HCT116 (cell line): ENCODE data around the gene EPHA3. TPM values are rescaled to one million over a fixed set of nuclear protein-coding genes. Genes with fewer than 3 reads are reported as not detected.
"Not testable (repeated sequence)": the region's sequence is repeated elsewhere in the genome, so short reads cannot be mapped to it uniquely, and the experiment has no call there.

Experiments
- ATAC-seq: fragments of 200-7000 bp; cut with Tn5 transposase; 2 replicates; pipeline ENCODE4 v1.9.1; 2020; ENCODE audit warnings: mild to moderate bottlenecking, moderate library complexity
- BruUV-seq: library from RNA; stranded (reverse); fragments of 400-500 nt; replicated peaks from 2 replicates; lab custom pipeline; 2021; lab: Mats Ljungman, UMichigan
- CTCF ChIA-PET: fragments of 300-600 bp; sonication (Branson Sonifier 250); formaldehyde crosslinking; loops from one replicate; lab custom pipeline; 2021; ENCODE audit warnings: antibody characterized with exemption; lab: Charles Lee
- POLR2A ChIA-PET: fragments of 300-600, 350-600 bp; sonication (Branson Sonifier 250); formaldehyde crosslinking; loops from one replicate; lab custom pipeline; 2021; ENCODE audit warnings: antibody characterized with exemption; lab: Charles Lee
- RAD21 ChIA-PET, 2 experiments: fragments of 300-600 bp; sonication (Branson Sonifier 250); formaldehyde crosslinking; loops; one replicate each; lab custom pipeline; 2023; ENCODE audit warnings: low total read pairs in 2 of 2; ENCODE audit not compliant: uncharacterized antibody in 2 of 2, unreplicated experiment in 2 of 2, low non-redundant PET in 1 of 2; lab: Charles Lee
- DNase-seq: peaks from one replicate; pipeline ENCODE4 v3.0.0-alpha.2; 2010; ENCODE audit warnings: low read depth, low spot score
- H2AFZ ChIP-seq: fragments of 200-600 bp; shearing (Covaris generic), sonication (generic); 2 replicates; pipeline ENCODE4 v1.6.1; 2017; ENCODE audit warnings: low read depth, mixed run types, mixed read lengths, antibody characterized with exemption, low read length; ENCODE audit not compliant: poor library complexity, severe bottlenecking
- H3K27ac ChIP-seq: 2 replicates; pipeline ENCODE4 v1.5.1; 2012; ENCODE audit warnings: low read depth, low read length
- H3K27me3 ChIP-seq: fragments of 200-600 bp; sonication (generic); 2 replicates; pipeline ENCODE4 v1.6.1; 2016; ENCODE audit warnings: mixed run types, low read length, mixed read lengths; ENCODE audit not compliant: insufficient read depth
- H3K36me3 ChIP-seq, 2 experiments: fragments of 200-500 bp in 1 of 2; fragments of 200-600 bp in 1 of 2; sonication (Bioruptor generic) in 1 of 2; sonication (generic) in 1 of 2; 2 replicates each; pipeline versions ENCODE4 v1.5.1 to v1.6.1; 2014 to 2016; ENCODE audit warnings: low read length in 2 of 2, inconsistent platforms in 1 of 2, mixed read lengths in 1 of 2, mixed run types in 1 of 2; ENCODE audit not compliant: insufficient read depth in 2 of 2, control insufficient read depth in 1 of 2
- H3K4me1 ChIP-seq, 2 experiments: fragments of 200-600 bp in 1 of 2; sonication (generic) in 1 of 2; 2 replicates each; pipeline versions ENCODE4 v1.5.1 to v1.6.1; 2012 to 2017; ENCODE audit warnings: low read length in 2 of 2, inconsistent platforms in 1 of 2, mild to moderate bottlenecking in 1 of 2, mixed read lengths in 1 of 2, mixed run types in 1 of 2, moderate library complexity in 1 of 2; ENCODE audit not compliant: insufficient read depth in 2 of 2, control insufficient read depth in 1 of 2
- H3K4me2 ChIP-seq: fragments of 200-600 bp; sonication (generic); 2 replicates; pipeline ENCODE4 v1.6.1; 2017; ENCODE audit warnings: mixed run types, low read length, mixed read lengths
- H3K4me3 ChIP-seq, 2 experiments: fragments of 200-600 bp in 1 of 2; sonication (generic) in 1 of 2; replicated peaks in 1 of 2; 2 replicates each; pipeline ENCODE4 v1.5.1; 2011 to 2016; ENCODE audit warnings: low read length in 2 of 2, control low read depth in 1 of 2, low read depth in 1 of 2, mild to moderate bottlenecking in 1 of 2, mixed read lengths in 1 of 2, mixed run types in 1 of 2
- H3K79me2 ChIP-seq: fragments of 200-600 bp; sonication (generic); 2 replicates; pipeline ENCODE4 v1.6.1; 2017; ENCODE audit warnings: mild to moderate bottlenecking, mixed run types, low read length, moderate library complexity, mixed read lengths; ENCODE audit not compliant: insufficient read depth
- H3K9ac ChIP-seq: fragments of 200-600 bp; sonication (generic); 2 replicates; pipeline ENCODE4 v1.6.1; 2016; ENCODE audit warnings: low read length, mixed read lengths
- H3K9me2 ChIP-seq: fragments of 200-600 bp; sonication (generic), shearing (Covaris generic); 2 replicates; pipeline ENCODE4 v1.6.1; 2017; ENCODE audit warnings: mixed run types, mild to moderate bottlenecking, moderate library complexity; ENCODE audit not compliant: insufficient read depth
- H3K9me3 ChIP-seq, 2 experiments: fragments of 200-500 bp in 1 of 2; fragments of 200-600 bp in 1 of 2; sonication (Bioruptor generic) in 1 of 2; sonication (generic) in 1 of 2; 2 replicates each; pipeline ENCODE4 v1.6.1; 2014 to 2017; ENCODE audit warnings: low read length in 2 of 2, mixed read lengths in 2 of 2, inconsistent platforms in 1 of 2, low read depth in 1 of 2, mild to moderate bottlenecking in 1 of 2, mixed run types in 1 of 2, moderate library complexity in 1 of 2; ENCODE audit not compliant: control insufficient read depth in 1 of 2, insufficient read depth in 1 of 2
- H4K20me1 ChIP-seq: fragments of 200-600 bp; sonication (generic), shearing (Covaris generic); 2 replicates; pipeline ENCODE4 v1.6.1; 2017; ENCODE audit warnings: mixed run types, mild to moderate bottlenecking, moderate library complexity; ENCODE audit not compliant: insufficient read depth
- ATF3 ChIP-seq: IDR thresholded peaks from 2 replicates; pipeline ENCODE4 v1.6.1; 2012
- CEBPB ChIP-seq: IDR thresholded peaks from 2 replicates; pipeline ENCODE4 v1.6.1; 2012; ENCODE audit warnings: low read depth
- CTCF ChIP-seq, 3 experiments: fragments of 200-600 bp in 1 of 3; sonication (generic) in 1 of 3; IDR thresholded peaks in 2 of 3; conservative IDR thresholded peaks in 1 of 3; 2 replicates each; pipeline ENCODE4 v1.5.1; 2012 to 2017; ENCODE audit warnings: low read depth in 2 of 3, low read length in 2 of 3, antibody characterized with exemption in 1 of 3, borderline replicate concordance in 1 of 3, control low read depth in 1 of 3, mild to moderate bottlenecking in 1 of 3, mixed read lengths in 1 of 3, mixed run types in 1 of 3, moderate library complexity in 1 of 3; ENCODE audit not compliant: insufficient read depth in 1 of 3
- EZH2phosphoT487 ChIP-seq: fragments of 200-600 bp; IDR thresholded peaks from 2 replicates; pipeline ENCODE4 v1.6.1; 2018; ENCODE audit warnings: antibody characterized with exemption, borderline replicate concordance
- FOSL1 ChIP-seq: IDR thresholded peaks from 2 replicates; pipeline ENCODE4 v1.6.1; 2012; ENCODE audit warnings: low read depth
- JUND ChIP-seq: IDR thresholded peaks from 2 replicates; pipeline ENCODE4 v1.6.1; 2012
- POLR2AphosphoS5 ChIP-seq: IDR thresholded peaks from 2 replicates; pipeline ENCODE4 v1.6.1; 2011; ENCODE audit warnings: mild to moderate bottlenecking, low read depth, low read length, moderate library complexity
- RAD21 ChIP-seq: IDR thresholded peaks from 2 replicates; pipeline ENCODE4 v1.6.1; 2012; ENCODE audit warnings: low read depth, mild to moderate bottlenecking
- SIN3A ChIP-seq: IDR thresholded peaks from 2 replicates; pipeline ENCODE4 v1.6.1; 2012; ENCODE audit warnings: low read depth
- SP1 ChIP-seq: IDR thresholded peaks from 2 replicates; pipeline ENCODE4 v1.6.1; 2012; ENCODE audit warnings: low read depth
- SRF ChIP-seq: IDR thresholded peaks from 2 replicates; pipeline ENCODE4 v1.6.1; 2012; ENCODE audit warnings: low read depth
- TCF7L2 ChIP-seq: IDR thresholded peaks from 2 replicates; pipeline ENCODE4 v1.7.0; 2011; ENCODE audit warnings: borderline replicate concordance, inconsistent platforms; ENCODE audit not compliant: insufficient read depth, insufficient read length; ENCODE audit errors: extremely low read depth
- YY1 ChIP-seq: IDR thresholded peaks from 2 replicates; pipeline ENCODE4 v1.6.1; 2011; ENCODE audit warnings: low read length, low read depth, moderate library complexity, mild to moderate bottlenecking; ENCODE audit not compliant: insufficient replicate concordance; ENCODE audit errors: extremely low read depth
- ZFX ChIP-seq: fragments of 450-650 bp; IDR thresholded peaks from 2 replicates; pipeline ENCODE4 v1.6.1; 2017
- intact Hi-C: fragments of 100-400 bp; cut with micrococcal nuclease; formaldehyde crosslinking; loops from 2 replicates; pipeline ENCODE4 v1.10.0; 2022
- total RNA-seq: library from RNA; stranded (reverse); gene quantifications from one replicate; pipeline ENCODE4 v1.2.1, GENCODE V29; 2021; ENCODE audit not compliant: unreplicated experiment

The EPHA3 gene
- total RNA-seq, 1 experiment from 2014 or later = not detected

GRCh38 chr3:89350935-89351334 is 243.5 kb downstream of the EPHA3 start:
- RAD21 ChIA-PET, H3K9me2 ChIP-seq, H3K27me3 ChIP-seq, CTCF ChIA-PET, H3K9me3 ChIP-seq, H3K36me3 ChIP-seq, H3K4me3 ChIP-seq, ATAC-seq, POLR2A ChIA-PET, H3K9ac ChIP-seq, BruUV-seq, H3K79me2 ChIP-seq, intact Hi-C loops, DNase-seq, H2AFZ ChIP-seq, H3K27ac ChIP-seq, H3K4me2 ChIP-seq, H4K20me1 ChIP-seq, H3K4me1 ChIP-seq: not testable (repeated sequence)

DNA sequence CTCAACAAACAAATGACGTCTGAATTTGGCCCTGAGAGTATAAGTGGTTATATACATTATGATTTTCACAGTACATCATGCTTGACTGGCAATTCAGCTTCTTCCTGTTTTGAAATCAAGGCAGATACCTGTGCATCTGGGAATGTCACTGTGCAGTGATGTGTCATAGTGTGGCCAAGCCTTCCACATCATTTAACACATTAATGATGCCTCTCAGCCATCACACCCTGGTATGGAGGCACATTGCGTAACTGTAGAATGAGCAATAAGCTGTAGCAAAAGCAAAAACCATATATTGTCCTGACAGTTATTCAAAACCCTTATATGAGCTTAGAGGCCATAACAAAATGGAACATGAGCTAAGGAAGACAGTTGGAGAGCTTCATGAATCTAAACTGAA is 246.0 kb downstream of the EPHA3 start:
- ChIA-PET RAD21 (no interaction called here), CTCF (no interaction called here)

DNA sequence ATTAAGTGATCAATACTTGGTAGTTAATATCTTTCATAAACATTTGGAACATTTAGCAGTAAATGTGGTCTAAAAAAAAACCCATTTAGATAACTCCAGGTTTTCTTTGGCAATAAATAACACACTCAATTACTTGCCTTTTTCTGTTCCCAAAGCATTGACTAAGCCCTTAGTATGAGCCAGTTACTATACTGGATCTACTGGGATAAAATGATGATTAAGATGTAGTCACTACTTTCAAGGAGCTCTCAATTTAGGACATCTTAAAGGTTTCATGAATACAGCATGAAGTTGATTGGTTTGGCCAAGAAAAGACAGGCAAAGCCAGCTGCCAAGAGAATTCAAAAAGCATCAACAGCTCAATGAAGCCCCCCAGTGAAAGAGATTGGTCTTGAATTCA is 250.9 kb downstream of the EPHA3 start:
- no peaks in the 10 kb centered on the region for H3K27me3 ChIP-seq
- no peak overlapping the region for H3K4me2 ChIP-seq
- ATAC-seq = no peak
- intact Hi-C loops = no loop called here
- H3K9ac ChIP-seq = no peak overlapping the region
- H3K36me3 ChIP-seq = no peaks in the 10 kb centered on the region
- peaks cover 8 to 23% of the 10 kb centered on the region in 2 experiments; a peak in 2 of 4 replicates for H3K9me3 ChIP-seq
- POLR2A ChIA-PET = no interaction called here
- no peak overlapping the region for H3K27ac ChIP-seq
- no peaks in the 10 kb centered on the region for H3K4me1 ChIP-seq
- no peaks in the 10 kb centered on the region for H3K79me2 ChIP-seq
- no TSS peak for BruUV-seq
- DNase-seq = no peak
- H2AFZ ChIP-seq = no peak overlapping the region
- CTCF ChIA-PET = no interaction called here
- RAD21 ChIA-PET = no interaction called here
- no peaks in the 10 kb centered on the region for H3K9me2 ChIP-seq
- H4K20me1 ChIP-seq = no peaks in the 10 kb centered on the region
- no peak overlapping the region for H3K4me3 ChIP-seq
- TF ChIP-seq SRF (no peak), EZH2phosphoT487 (no peak), RAD21 (no peak), JUND (no peak), FOSL1 (no peak), YY1 (no peak), CEBPB (no peak), ZFX (no peak), ATF3 (no peak), CTCF (IDR thresholded peaks at IDR 0.05 in 2 of 3, conservative IDR thresholded peaks at IDR 0.05 in 1 of 3; ENCODE audit: borderline replicate concordance in 1 of 3, insufficient read depth in 1 of 3, low read depth in 2 of 3, low read length in 2 of 3) (no peak), TCF7L2 (no peak), POLR2AphosphoS5 (no peak)

More for the DNA sequence above, 246.0 kb downstream of the EPHA3 start:
- Histone ChIP-seq H3K36me3 (no peaks in the 10 kb centered on the region), H3K4me2 (no peak overlapping the region), H3K27ac (no peak overlapping the region), H3K9ac (no peak overlapping the region), H3K27me3 (no peaks in the 10 kb centered on the region), H3K9me2 (no peaks in the 10 kb centered on the region), H4K20me1 (no peaks in the 10 kb centered on the region), H3K79me2 (no peaks in the 10 kb centered on the region), H2AFZ (no peak overlapping the region), H3K9me3 (peaks cover 5 to 8% of the 10 kb centered on the region in 2 experiments; a peak in 1 of 4 replicates), H3K4me3 (no peak overlapping the region), H3K4me1 (no peaks in the 10 kb centered on the region)
- intact Hi-C loops = no loop called here
- no peak for DNase-seq
- no TSS peak for BruUV-seq
- no peak for ATAC-seq
- TF ChIP-seq CEBPB = no peak
- no peak for TF ChIP-seq SP1
- no peak for TF ChIP-seq SIN3A
- TF ChIP-seq YY1 = no peak
- POLR2A ChIA-PET = no interaction called here
